Neural progenitor cell (in vitro differentiated cells): ENCODE measurements around the gene TMEM169.

ENCODE experiments used
- EZH2 ChIP-seq: fragments of 200-600 bp; sonication (generic); IDR thresholded peaks from 2 replicates; pipeline ENCODE4 v1.6.1; 2017; ENCODE audit warnings: antibody characterized with exemption, mild to moderate bottlenecking, moderate library complexity
- EZH2phosphoT487 ChIP-seq: fragments of 200-600 bp; sonication (generic); IDR thresholded peaks from 2 replicates; pipeline ENCODE4 v1.6.1; 2017; ENCODE audit warnings: antibody characterized with exemption
- TF ChIP-seq, protein P1 (sequence below): fragments of 200-600 bp; sonication (generic); IDR thresholded peaks from 2 replicates; pipeline ENCODE4 v1.5.1; 2017; ENCODE audit warnings: antibody characterized with exemption, mild to moderate bottlenecking

DNA sequence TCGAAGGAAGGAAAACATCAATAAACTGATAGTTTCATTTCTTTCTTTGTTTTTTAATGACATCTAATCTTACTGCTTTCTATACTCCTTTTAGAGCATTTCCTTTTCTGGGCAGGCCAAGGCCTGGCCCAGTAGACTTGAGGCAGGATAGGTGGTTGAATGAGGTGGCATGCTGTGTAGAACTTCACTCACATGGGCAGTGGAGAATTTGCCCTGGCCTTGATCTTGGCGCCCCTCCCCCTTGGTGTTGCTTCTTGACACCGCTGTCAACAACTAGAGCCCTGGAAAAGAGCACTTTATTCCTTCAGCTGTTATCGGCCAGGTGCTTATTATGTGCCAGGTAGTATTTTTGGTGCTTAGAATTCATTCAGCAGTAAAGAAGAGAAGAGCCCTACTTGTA lies 64.9 kb downstream of the TMEM169 start:
- TF ChIP-seq EZH2 (no peak), EZH2phosphoT487 (no peak)
- TF ChIP-seq, protein P1, sequence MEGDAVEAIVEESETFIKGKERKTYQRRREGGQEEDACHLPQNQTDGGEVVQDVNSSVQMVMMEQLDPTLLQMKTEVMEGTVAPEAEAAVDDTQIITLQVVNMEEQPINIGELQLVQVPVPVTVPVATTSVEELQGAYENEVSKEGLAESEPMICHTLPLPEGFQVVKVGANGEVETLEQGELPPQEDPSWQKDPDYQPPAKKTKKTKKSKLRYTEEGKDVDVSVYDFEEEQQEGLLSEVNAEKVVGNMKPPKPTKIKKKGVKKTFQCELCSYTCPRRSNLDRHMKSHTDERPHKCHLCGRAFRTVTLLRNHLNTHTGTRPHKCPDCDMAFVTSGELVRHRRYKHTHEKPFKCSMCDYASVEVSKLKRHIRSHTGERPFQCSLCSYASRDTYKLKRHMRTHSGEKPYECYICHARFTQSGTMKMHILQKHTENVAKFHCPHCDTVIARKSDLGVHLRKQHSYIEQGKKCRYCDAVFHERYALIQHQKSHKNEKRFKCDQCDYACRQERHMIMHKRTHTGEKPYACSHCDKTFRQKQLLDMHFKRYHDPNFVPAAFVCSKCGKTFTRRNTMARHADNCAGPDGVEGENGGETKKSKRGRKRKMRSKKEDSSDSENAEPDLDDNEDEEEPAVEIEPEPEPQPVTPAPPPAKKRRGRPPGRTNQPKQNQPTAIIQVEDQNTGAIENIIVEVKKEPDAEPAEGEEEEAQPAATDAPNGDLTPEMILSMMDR: no peak
